RWPE1 (cell line): ENCODE measurements around the gene PLEKHM3.

Source experiments
- CTCF ChIA-PET: fragments of 350-600 bp; sonication (Branson Sonifier 250); formaldehyde crosslinking; extraction: SDS; loops from one replicate; lab custom pipeline; 2021; lab: Yijun Ruan, JAX
- POLR2A ChIA-PET: fragments of 400-600 bp; formaldehyde crosslinking; extraction: SDS; loops from one replicate; lab custom pipeline; 2020; ENCODE audit warnings: antibody characterized with exemption; ENCODE audit not compliant: low non-redundant PET; lab: Yijun Ruan, JAX
- DNase-seq: peaks from one replicate; pipeline ENCODE4 v3.0.0; 2012; ENCODE audit warnings: low spot score
- H3K27ac ChIP-seq: fragments of 450-650 bp; 2 replicates; pipeline ENCODE4 v1.5.1; 2017
- CTCF ChIP-seq: fragments of 450-650 bp; conservative IDR thresholded peaks from 2 replicates; pipeline ENCODE4 v1.5.1; 2017; ENCODE audit warnings: low read depth, mild to moderate bottlenecking

The PLEKHM3 gene

DNA sequence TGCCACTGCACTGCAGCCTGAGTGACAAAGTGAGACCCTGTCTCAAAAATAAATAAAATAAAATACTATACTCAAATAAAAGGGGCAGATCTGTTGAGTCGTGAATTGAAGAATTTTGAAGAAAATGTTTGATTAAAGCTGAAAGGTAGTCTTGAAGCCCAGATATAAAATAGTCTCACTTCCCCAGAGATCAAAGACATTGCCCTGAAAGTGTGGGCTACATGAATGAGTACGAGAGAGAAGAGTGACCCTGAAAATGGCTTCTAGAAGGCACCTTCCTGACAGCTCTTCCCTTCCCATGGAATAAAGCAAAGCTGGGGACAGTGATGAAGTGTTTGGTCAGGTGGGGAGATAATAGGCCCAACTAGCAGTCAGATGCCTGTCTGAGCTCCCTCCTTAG lies 241.8 kb downstream of the PLEKHM3 start:
- no peak for DNase-seq
- no peak for TF ChIP-seq CTCF
- CTCF ChIA-PET = interaction anchor here (0.5 to 0.6 kb wide), 2 partner anchors 62 to 184 kb away, joined by 3 to 4 read pairs; no protein-coding TSS in a partner anchor
- no peak overlapping the region for H3K27ac ChIP-seq
- POLR2A ChIA-PET = no interaction called here

- CTCF ChIA-PET = interaction anchor here (0.5 to 0.7 kb wide), 2 partner anchors 10 to 264 kb away, joined by 3 to 4 read pairs; no protein-coding TSS in a partner anchor
- no peak for DNase-seq
- TF ChIP-seq CTCF = no peak
- H3K27ac ChIP-seq = no peak overlapping the region
- POLR2A ChIA-PET = interaction anchor here (1.0 kb wide), 1 partner anchor 10 kb away, joined by 4 read pairs; no protein-coding TSS in a partner anchor
Measured at GRCh38 chr2:207782238-207783030, 242.9 kb downstream of the PLEKHM3 start.

GRCh38 chr2:207779523-207779922 lies 245.8 kb downstream of the PLEKHM3 start:
- POLR2A ChIA-PET = no interaction called here
- CTCF ChIA-PET = no interaction called here

DNA sequence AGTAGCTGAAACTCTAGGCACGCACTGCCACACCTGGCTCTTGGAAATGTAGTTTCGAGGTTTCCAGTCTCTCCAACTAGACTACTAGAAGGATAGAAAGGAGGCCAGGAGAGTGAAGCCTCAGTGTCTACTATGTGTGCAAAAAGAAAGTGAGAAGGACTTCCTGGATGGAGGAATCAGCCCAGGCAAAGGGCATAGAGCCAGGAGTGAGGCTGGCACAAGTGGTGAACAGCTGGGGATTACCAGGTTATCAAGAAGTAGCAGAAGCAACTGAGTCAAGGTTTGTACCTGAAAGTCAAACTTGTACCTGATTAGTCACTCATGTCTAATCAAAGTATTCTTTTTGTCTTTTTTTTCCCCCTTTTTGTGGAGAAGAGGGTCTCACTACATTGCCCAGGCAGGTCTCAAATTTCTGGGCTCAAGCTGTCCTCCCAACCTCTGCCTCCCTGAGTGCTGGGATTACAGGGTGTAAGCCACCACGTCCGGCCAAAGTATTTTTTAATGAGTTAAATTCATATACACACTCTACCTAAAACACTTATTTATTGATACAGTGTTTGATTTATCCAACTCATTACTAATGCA lies 246.9 kb downstream of the PLEKHM3 start:
- no peak for TF ChIP-seq CTCF
- H3K27ac ChIP-seq = no peak overlapping the region
- CTCF ChIA-PET = no interaction called here
- POLR2A ChIA-PET = no interaction called here
- DNase-seq = no peak

More at GRCh38 chr2:207779523-207779922, 245.8 kb downstream of the PLEKHM3 start:
- no peak for DNase-seq
- TF ChIP-seq CTCF = no peak
- no peak overlapping the region for H3K27ac ChIP-seq

- no peak for DNase-seq
- ChIA-PET POLR2A (interaction anchor here (0.6 kb wide), 1 partner anchor 194 kb away, joined by 4 read pairs; no protein-coding TSS in a partner anchor), CTCF (no interaction called here)
- no peak for TF ChIP-seq CTCF
- H3K27ac ChIP-seq = no peak overlapping the region
Measured at GRCh38 chr2:207777124-207777523, 248.2 kb downstream of the PLEKHM3 start.

DNA sequence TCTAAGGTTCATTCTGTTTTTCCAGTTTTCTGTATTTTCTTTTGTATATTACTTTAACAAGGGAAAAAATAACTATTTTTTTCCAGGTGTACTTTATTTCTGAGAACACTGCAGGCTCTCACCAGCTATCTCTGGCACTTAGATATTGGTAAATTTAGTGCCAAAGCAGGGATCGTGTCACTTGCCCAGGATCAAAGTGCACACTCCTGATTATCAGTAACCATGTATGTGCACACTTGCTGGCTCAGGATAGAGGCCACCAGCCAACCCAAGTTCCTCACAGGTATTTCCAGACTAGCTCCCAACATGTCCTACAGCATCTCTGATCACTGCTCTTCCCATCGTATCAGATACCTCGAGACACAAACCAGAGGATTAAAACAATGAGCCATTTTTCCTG lies 249.9 kb downstream of the PLEKHM3 start:
- no peak for DNase-seq
- ChIA-PET CTCF (interaction anchor here (0.5 to 0.6 kb wide), 2 partner anchors 11 to 120 kb away, joined by 3 to 5 read pairs; no protein-coding TSS in a partner anchor), POLR2A (no interaction called here)
- no peak for TF ChIP-seq CTCF
- no peak overlapping the region for H3K27ac ChIP-seq
